MCF 10A (cell line): ENCODE results near the gene DNAH12. TPM values are rescaled to one million over a fixed set of nuclear protein-coding genes. Genes with fewer than 3 reads are reported as not detected.

Experiments
- BruUV-seq: library from RNA; stranded (reverse); fragments of 400-500 nt; replicated peaks from 2 replicates; lab custom pipeline; 2021; lab: Mats Ljungman, UMichigan
- CTCF ChIA-PET: fragments of 300-600 bp; sonication (Branson Sonifier 250); formaldehyde crosslinking; extraction: SDS; loops from one replicate; lab custom pipeline; 2021; ENCODE audit warnings: antibody characterized with exemption, inconsistent platforms; lab: Yijun Ruan, JAX
- POLR2A ChIA-PET: fragments of 300-600, 350-650 bp; sonication (Branson Sonifier 250); formaldehyde crosslinking; extraction: SDS; loops from one replicate; lab custom pipeline; 2020; ENCODE audit warnings: antibody characterized with exemption, inconsistent platforms; lab: Yijun Ruan, JAX
- DNase-seq: peaks from one replicate; pipeline ENCODE4 v3.0.0-alpha.2; 2018; ENCODE audit not compliant: unreplicated experiment
- H3K27ac Mint-ChIP-seq: one replicate; pipeline ENCODE4 v1.8.0; 2022; ENCODE audit warnings: mild to moderate bottlenecking, low read depth, mixed read lengths; ENCODE audit not compliant: unreplicated experiment
- H3K27me3 Mint-ChIP-seq: one replicate; pipeline ENCODE4 v1.8.0; 2022; ENCODE audit warnings: mixed read lengths; ENCODE audit not compliant: insufficient read depth, unreplicated experiment
- H3K36me3 Mint-ChIP-seq: one replicate; pipeline ENCODE4 v1.8.0; 2022; ENCODE audit warnings: mild to moderate bottlenecking, moderate library complexity, mixed read lengths; ENCODE audit not compliant: insufficient read depth, unreplicated experiment
- H3K4me1 Mint-ChIP-seq: one replicate; pipeline ENCODE4 v1.8.0; 2022; ENCODE audit warnings: mixed read lengths; ENCODE audit not compliant: insufficient read depth, unreplicated experiment
- H3K4me3 Mint-ChIP-seq: one replicate; pipeline ENCODE4 v1.8.0; 2022; ENCODE audit warnings: mild to moderate bottlenecking, moderate library complexity, mixed read lengths; ENCODE audit not compliant: unreplicated experiment
- H3K9me3 Mint-ChIP-seq: one replicate; pipeline ENCODE4 v1.8.0; 2022; ENCODE audit warnings: mixed read lengths; ENCODE audit not compliant: unreplicated experiment
- intact Hi-C: fragments of 100-400 bp; cut with micrococcal nuclease; formaldehyde crosslinking; loops from 2 replicates; pipeline ENCODE4 v1.14.1; 2022
- total RNA-seq: library from RNA; stranded (reverse); gene quantifications from 2 replicates; pipeline ENCODE4 v1.2.3, GENCODE V29; 2022
- TF ChIP-seq, protein P1 (sequence below): fragments of 200-600 bp; IDR thresholded peaks from one replicate; pipeline ENCODE4 v1.8.0; 2022; ENCODE audit warnings: antibody characterized with exemption, mild to moderate bottlenecking; ENCODE audit not compliant: unreplicated experiment

Gene DNAH12
- total RNA-seq, 1 experiment from 2014 or later: 0.58 TPM

DNA sequence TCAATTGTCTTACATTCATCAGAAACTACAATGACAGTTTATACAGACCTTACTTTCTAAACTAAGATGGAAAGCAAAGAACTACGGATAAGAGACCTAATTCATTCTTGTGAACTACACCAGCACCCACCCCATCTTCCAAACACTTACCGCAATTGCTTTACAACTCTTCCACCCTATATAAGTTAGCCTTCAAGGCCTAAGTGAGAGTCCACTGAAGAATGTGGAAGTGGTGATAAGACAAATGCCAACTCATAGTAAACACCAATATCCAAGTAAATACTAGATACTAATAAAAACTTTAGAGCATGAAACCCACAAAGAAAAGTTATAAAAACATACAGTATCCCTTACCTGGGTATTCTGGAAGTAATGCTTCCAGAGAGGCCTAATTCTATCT lies 39.4 kb upstream of the DNAH12 start:
- CTCF ChIA-PET: interaction anchor here (0.5 to 2.1 kb wide), 2 partner anchors 40 to 186 kb away, joined by 3 to 7 read pairs; no protein-coding TSS in a partner anchor
- POLR2A ChIA-PET: no interaction called here
- H3K4me3 Mint-ChIP-seq: no peak overlapping the region
- H3K9me3 Mint-ChIP-seq: no peaks in the 10 kb centered on the region
- peaks cover 10% of the 10 kb centered on the region for H3K4me1 Mint-ChIP-seq
- DNase-seq: no peak
- TF ChIP-seq, protein P1, sequence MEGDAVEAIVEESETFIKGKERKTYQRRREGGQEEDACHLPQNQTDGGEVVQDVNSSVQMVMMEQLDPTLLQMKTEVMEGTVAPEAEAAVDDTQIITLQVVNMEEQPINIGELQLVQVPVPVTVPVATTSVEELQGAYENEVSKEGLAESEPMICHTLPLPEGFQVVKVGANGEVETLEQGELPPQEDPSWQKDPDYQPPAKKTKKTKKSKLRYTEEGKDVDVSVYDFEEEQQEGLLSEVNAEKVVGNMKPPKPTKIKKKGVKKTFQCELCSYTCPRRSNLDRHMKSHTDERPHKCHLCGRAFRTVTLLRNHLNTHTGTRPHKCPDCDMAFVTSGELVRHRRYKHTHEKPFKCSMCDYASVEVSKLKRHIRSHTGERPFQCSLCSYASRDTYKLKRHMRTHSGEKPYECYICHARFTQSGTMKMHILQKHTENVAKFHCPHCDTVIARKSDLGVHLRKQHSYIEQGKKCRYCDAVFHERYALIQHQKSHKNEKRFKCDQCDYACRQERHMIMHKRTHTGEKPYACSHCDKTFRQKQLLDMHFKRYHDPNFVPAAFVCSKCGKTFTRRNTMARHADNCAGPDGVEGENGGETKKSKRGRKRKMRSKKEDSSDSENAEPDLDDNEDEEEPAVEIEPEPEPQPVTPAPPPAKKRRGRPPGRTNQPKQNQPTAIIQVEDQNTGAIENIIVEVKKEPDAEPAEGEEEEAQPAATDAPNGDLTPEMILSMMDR: no peak
- no peaks in the 10 kb centered on the region for H3K27me3 Mint-ChIP-seq
- peaks cover 69% of the 10 kb centered on the region for H3K36me3 Mint-ChIP-seq
- intact Hi-C loops: loop anchor here (2.0 kb wide), 1 partner anchor 187 kb away; no protein-coding TSS in a partner anchor
- BruUV-seq: no TSS peak
- peak overlapping the region; percentile 46 for H3K27ac Mint-ChIP-seq

DNA sequence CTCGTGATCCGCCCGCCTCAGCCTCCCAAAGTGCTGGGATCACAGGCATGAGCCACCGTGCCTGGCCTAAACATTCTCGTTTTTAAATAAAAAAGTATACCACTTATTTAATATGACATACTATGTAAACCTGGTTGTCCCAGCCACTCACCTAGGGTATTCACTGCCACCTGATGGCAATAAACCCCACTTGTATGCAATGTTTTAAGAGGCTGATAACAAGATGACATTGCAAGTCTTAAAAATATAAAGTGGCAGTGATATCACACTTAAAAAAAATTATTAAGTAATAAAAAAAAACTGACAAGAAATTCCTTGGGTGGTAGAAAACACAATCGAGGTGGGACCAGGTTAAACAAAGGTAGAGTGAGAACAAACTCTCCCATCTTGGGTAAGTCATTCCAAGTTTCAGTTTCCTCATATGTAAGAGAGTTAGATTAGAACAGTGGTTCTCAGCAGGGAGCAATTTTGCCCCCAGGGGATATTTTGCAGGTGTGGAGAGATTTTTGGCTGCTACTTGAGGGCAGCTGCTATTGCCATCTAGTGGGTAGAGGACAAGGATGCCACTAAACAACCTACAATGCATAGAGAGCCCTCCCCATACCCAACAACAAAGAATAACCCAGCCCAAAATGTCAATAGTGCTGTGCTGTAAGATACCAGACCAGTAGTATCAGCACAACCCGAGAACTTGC lies 38.5 kb upstream of the DNAH12 start:
- no TSS peak for BruUV-seq
- Mint-ChIP-seq H3K9me3 (no peaks in the 10 kb centered on the region), H3K27me3 (no peaks in the 10 kb centered on the region), H3K36me3 (peaks cover 78% of the 10 kb centered on the region), H3K4me1 (peaks cover 10% of the 10 kb centered on the region), H3K27ac (peak overlapping the region; percentile 46), H3K4me3 (peak overlapping the region; percentile 19)
- TF ChIP-seq, protein P1: peak; percentile 11
- intact Hi-C loops: loop anchor here (2.0 kb wide), 1 partner anchor 186 kb away; no protein-coding TSS in a partner anchor
- POLR2A ChIA-PET: interaction anchor here (0.8 to 4.6 kb wide), 5 partner anchors 10 to 27 kb away, joined by 3 to 44 read pairs (median 6); partner anchors contain the start of genes ARF4 and PDE12
- peak; percentile 89 for DNase-seq
- CTCF ChIA-PET: interaction anchor here (0.5 to 2.1 kb wide), 4 partner anchors 11 to 185 kb away, joined by 3 to 7 read pairs (median 6); no protein-coding TSS in a partner anchor

DNA sequence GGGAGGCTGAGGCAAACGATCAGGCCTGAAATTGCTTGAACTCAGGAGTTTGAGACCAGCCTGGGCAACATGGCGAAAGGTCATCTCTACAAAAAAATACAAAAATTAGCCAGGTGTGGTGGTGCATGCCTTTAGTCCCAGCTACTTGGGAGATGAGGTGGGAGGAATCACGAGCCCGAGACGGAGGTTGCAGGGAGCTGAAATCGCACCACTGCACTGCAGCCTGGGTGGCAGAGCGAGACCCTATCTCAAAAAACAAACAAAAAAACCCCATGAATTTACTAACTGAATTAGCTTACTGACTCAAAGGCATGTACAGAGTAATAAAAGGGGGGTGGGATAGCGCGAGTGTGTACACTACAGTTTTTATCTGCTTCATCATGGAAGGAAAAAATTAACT lies 33.7 kb upstream of the DNAH12 start:
- no peak for DNase-seq
- intact Hi-C loops: no loop called here
- Mint-ChIP-seq H3K9me3 (no peaks in the 10 kb centered on the region), H3K4me3 (no peak overlapping the region), H3K27ac (no peak overlapping the region), H3K4me1 (peaks cover 8% of the 10 kb centered on the region), H3K36me3 (peaks cover 90% of the 10 kb centered on the region), H3K27me3 (no peaks in the 10 kb centered on the region)
- POLR2A ChIA-PET: interaction anchor here (1.0 to 2.3 kb wide), 3 partner anchors 17 to 21 kb away, joined by 5 to 12 read pairs (median 10); partner anchors contain the start of genes ARF4 and PDE12
- BruUV-seq: no TSS peak
- TF ChIP-seq, protein P1: no peak
- CTCF ChIA-PET: interaction anchor here (0.6 kb wide), 1 partner anchor 90 kb away, joined by 4 read pairs; no protein-coding TSS in a partner anchor

DNA sequence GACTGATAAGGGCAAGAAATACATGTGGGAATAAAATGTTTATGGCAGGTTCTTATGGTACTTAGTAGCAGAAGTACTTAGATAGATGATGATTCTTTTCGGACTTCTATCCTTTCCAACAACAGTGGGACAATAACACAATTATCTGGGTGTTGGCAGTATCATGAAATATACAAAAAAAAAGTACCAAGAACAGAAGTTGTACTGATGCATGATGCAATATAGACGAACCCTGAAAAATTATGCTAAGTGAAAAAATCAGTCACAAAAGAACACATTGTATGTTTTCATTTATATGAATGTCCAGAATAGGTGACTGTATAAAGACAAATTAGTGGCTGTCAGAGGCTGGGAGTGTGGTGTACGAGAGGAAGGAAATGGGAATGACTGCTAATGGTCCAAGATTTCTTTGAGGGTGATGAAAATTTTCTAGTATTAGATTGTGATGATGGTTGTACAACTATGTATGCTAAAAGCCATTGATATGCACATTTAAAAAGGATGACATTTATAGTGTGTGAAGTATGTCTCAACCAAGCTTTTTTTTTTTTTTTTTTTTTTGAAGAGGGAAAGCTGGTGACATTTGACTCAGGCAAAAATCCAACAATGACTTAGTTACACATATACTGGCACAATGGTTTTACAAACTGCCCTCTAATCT lies 32.0 kb upstream of the DNAH12 start:
- peak overlapping the region; percentile 37 for H3K27ac Mint-ChIP-seq
- CTCF ChIA-PET: interaction anchor here (0.6 to 1.2 kb wide), 3 partner anchors 105 to 1672 kb away, joined by 3 to 4 read pairs (median 3); no protein-coding TSS in a partner anchor

More for the DNA sequence above, 32.0 kb upstream of the DNAH12 start:
- H3K27me3 Mint-ChIP-seq: no peaks in the 10 kb centered on the region
- intact Hi-C loops: no loop called here
- no peak overlapping the region for H3K4me3 Mint-ChIP-seq
- H3K36me3 Mint-ChIP-seq: peaks cover 94% of the 10 kb centered on the region
- POLR2A ChIA-PET: interaction anchor here (1.9 kb wide), 2 partner anchors 20 to 21 kb away, joined by 7 to 10 read pairs; partner anchors contain the start of genes ARF4 and PDE12
- BruUV-seq: no TSS peak
- TF ChIP-seq, protein P1: no peak
- H3K9me3 Mint-ChIP-seq: no peaks in the 10 kb centered on the region
- no peak for DNase-seq
- H3K4me1 Mint-ChIP-seq: peaks cover 6% of the 10 kb centered on the region
